GM12875 (cell line): ENCODE measurements around the gene DYNLT2.
"Not testable (repeated sequence)": the region's sequence is repeated elsewhere in the genome, so short reads cannot be mapped to it uniquely, and the experiment has no call there.

Experiments used
- H3K4me3 ChIP-seq: one replicate; pipeline ENCODE4 v1.5.1; 2011; ENCODE audit warnings: low read depth, low read length, control low read depth
- TF ChIP-seq, protein P1 (sequence below): IDR thresholded peaks from 2 replicates; pipeline ENCODE4 v1.5.1; 2011; ENCODE audit warnings: low read depth, mild to moderate bottlenecking, control low read depth, inconsistent platforms, low read length, moderate library complexity, borderline replicate concordance; ENCODE audit not compliant: insufficient read depth

DYNLT2 gene

DNA sequence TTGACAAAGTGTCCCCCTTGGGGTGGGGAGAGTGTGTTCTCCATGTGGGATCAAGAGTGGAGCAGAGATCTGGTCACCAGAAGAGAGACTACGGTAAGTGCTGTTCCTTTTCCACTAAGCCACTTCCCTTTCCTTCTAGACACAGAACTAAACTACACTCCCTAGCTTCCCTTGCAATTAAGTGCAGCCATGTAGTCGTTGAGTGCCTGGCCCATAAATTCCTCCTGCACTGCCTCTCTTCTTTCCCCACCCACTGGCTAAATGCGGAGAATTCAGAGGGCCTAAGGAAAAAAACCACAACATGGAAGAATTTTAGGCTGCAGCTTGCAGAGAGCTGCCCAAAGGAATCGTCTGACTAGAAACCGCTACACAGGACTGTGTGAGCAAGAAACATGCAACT is 51.1 kb downstream of the DYNLT2 start:
- TF ChIP-seq, protein P1, sequence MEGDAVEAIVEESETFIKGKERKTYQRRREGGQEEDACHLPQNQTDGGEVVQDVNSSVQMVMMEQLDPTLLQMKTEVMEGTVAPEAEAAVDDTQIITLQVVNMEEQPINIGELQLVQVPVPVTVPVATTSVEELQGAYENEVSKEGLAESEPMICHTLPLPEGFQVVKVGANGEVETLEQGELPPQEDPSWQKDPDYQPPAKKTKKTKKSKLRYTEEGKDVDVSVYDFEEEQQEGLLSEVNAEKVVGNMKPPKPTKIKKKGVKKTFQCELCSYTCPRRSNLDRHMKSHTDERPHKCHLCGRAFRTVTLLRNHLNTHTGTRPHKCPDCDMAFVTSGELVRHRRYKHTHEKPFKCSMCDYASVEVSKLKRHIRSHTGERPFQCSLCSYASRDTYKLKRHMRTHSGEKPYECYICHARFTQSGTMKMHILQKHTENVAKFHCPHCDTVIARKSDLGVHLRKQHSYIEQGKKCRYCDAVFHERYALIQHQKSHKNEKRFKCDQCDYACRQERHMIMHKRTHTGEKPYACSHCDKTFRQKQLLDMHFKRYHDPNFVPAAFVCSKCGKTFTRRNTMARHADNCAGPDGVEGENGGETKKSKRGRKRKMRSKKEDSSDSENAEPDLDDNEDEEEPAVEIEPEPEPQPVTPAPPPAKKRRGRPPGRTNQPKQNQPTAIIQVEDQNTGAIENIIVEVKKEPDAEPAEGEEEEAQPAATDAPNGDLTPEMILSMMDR: no peak
- H3K4me3 ChIP-seq: no peak overlapping the region

DNA sequence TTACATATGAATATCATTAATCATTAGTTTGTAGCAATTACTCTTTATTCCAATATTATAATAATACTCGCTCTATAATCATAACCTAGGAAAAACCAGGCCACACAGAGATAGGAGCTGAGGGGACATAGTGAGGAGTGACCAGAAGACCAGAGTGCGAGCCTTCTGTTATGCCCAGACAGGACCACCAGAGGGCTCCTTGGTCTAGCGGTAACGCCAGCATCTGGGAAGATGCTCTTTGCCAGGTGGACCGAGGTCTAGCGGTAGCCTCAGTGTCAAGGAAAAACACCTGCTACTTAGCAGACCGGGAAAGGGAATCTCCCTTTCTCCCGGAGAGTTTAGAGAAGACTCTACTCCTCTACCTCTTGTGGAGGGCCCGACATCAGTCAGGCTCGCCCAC is 54.3 kb downstream of the DYNLT2 start:
- not testable (repeated sequence) for H3K4me3 ChIP-seq
- TF ChIP-seq, protein P1: peak; percentile 28; the same call in 1 of the 2 replicates

DNA sequence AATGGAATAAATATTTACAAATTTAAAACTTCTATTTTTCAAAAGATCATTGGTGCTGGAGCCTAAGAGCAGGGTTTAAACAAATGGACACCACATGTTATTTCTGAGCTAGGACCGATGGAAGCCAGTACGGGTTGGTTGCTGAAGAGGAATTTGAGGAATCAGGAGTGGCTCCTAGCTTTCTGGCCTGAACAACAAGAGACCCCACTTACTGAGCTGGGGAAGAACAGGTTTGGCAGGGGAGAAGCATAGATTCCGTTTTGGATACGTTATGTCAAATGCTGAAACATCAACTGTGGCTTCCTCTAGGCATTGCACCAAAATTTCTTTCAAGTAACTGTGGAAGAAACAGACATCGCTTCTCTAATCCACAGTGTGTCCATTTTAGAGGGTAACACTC is 56.2 kb downstream of the DYNLT2 start:
- H3K4me3 ChIP-seq: no peak overlapping the region
- TF ChIP-seq, protein P1: no peak

GRCh38 chr6:169692516-169692915 is 58.9 kb downstream of the DYNLT2 start:
- TF ChIP-seq, protein P1: no peak
- no peak overlapping the region for H3K4me3 ChIP-seq

GRCh38 chr6:169691260-169691659 is 60.1 kb downstream of the DYNLT2 start:
- TF ChIP-seq, protein P1: no peak

More at GRCh38 chr6:169691260-169691659, 60.1 kb downstream of the DYNLT2 start:
- no peak overlapping the region for H3K4me3 ChIP-seq
